ENCODE measurements around the gene PACS2. TPM values are rescaled to one million over a fixed set of nuclear protein-coding genes. Genes with fewer than 3 reads are reported as not detected.

PACS2 gene
- total and polyA plus RNA-seq, 2 of the 8 experiments (the other 6 are each of a cell fraction or from before 2014, with no cell fraction given) = 38.0 to 62.8 TPM

GRCh38 chr14:105315211-105315721 is 718 bp downstream of the PACS2 start:
- H3K36me3 ChIP-seq (ENCODE audit: control insufficient read depth in 2 of 4, insufficient read depth in 4 of 4, low read length in 3 of 4) = no peaks in the 10 kb centered on the region
- no peak overlapping the region for H2BK120ac ChIP-seq (replicated peaks; ENCODE audit: low read depth, low read length)
- no peak overlapping the region for H2BK5ac ChIP-seq (ENCODE audit: low read depth, low read length)
- H4K5ac ChIP-seq (ENCODE audit: insufficient read length, low read depth, low read length) = no peak overlapping the region
- H2BK12ac ChIP-seq (ENCODE audit: low read depth, low read length) = no peak overlapping the region
- peak overlapping the region; percentile 82 to 94 for H3K4me2 ChIP-seq (ENCODE audit: insufficient read depth in 1 of 2, low read depth in 2 of 2, low read length in 2 of 2)
- no peak overlapping the region for H3K14ac ChIP-seq (ENCODE audit: insufficient read length)
- 6% methylated on average over 26 of the region's 54 CpGs; no CpG with 5 or more reads in 1 of the 2 experiments for WGBS, 2 experiments (ENCODE audit: extremely low coverage in 1 of 2, insufficient coverage in 1 of 2, insufficient read length in 1 of 2, insufficient replicate concordance in 2 of 2, low coverage in 1 of 2, low lambda C conversion rate in 2 of 2, missing lambda C conversion rate in 1 of 2)
- no peak overlapping the region for H3K56ac ChIP-seq (replicated peaks; ENCODE audit: insufficient read length, low read depth, low read length)
- peaks cover 7 to 25% of the 10 kb centered on the region in 2 experiments for H4K20me1 ChIP-seq (replicated peaks in 1 of 2; ENCODE audit: control insufficient read depth in 1 of 2, insufficient read depth in 2 of 2, low read length in 2 of 2)
- peaks cover 0 to 16% (median 9%) of the 10 kb centered on the region in 4 experiments; a peak in 6 of 7 replicates for H3K4me1 ChIP-seq (replicated peaks in 1 of 4; ENCODE audit: control insufficient read depth in 3 of 4, insufficient read depth in 4 of 4, low read length in 3 of 4)
- no peak overlapping the region for H3K27ac ChIP-seq (ENCODE audit: low read depth, low read length)
- peaks cover 7 to 40% of the 10 kb centered on the region in 2 experiments; a peak in 3 of 4 replicates for H3K79me2 ChIP-seq (ENCODE audit: control insufficient read depth in 1 of 2, insufficient read depth in 2 of 2, low read length in 2 of 2)
- peak in 1 of 2 experiments; percentile 73 for DNase-seq (ENCODE audit: low read depth in 1 of 2, low spot score in 2 of 2)
- no peak overlapping the region for H3K18ac ChIP-seq (ENCODE audit: extremely low read depth, low read length)
- TF ChIP-seq KDM4A (IDR thresholded peaks at IDR 0.05; ENCODE audit: low read depth, low read length, severe bottlenecking) (peak; percentile 30), POLR2AphosphoS5 (IDR thresholded peaks at IDR 0.05; ENCODE audit: low read depth, low read length) (no peak)
- H2AK5ac ChIP-seq (ENCODE audit: low read depth, low read length) = no peak overlapping the region
- peak overlapping the region; percentile 60 to 78 (median 74) for H3K4me3 ChIP-seq (ENCODE audit: extremely low read depth in 1 of 4, insufficient read depth in 2 of 4, low read depth in 3 of 4, low read length in 4 of 4)
- no peak overlapping the region for H3K4ac ChIP-seq (replicated peaks; ENCODE audit: insufficient read length, low read depth, low read length)
- POLR2A ChIA-PET (ENCODE audit: partially characterized antibody) = interaction anchor here (1.1 to 1.5 kb wide), 3 partner anchors 10 to 14 kb away, joined by 3 to 4 read pairs (median 3); no protein-coding TSS in a partner anchor
- FAIRE-seq = no peak
- no peak overlapping the region for H2AFZ ChIP-seq (ENCODE audit: low read length)
- H3K9me3 ChIP-seq (ENCODE audit: insufficient read depth in 2 of 2, low read depth in 1 of 2, low read length in 1 of 2) = no peaks in the 10 kb centered on the region
- H2BK20ac ChIP-seq (ENCODE audit: low read length) = no peak overlapping the region
- H3K23me2 ChIP-seq (ENCODE audit: low read depth, low read length) = peaks cover 7% of the 10 kb centered on the region; the same call in 1 of the 2 replicates
- H3K9ac ChIP-seq (replicated peaks in 1 of 4; ENCODE audit: extremely low read depth in 1 of 4, low read depth in 3 of 4, low read length in 3 of 4) = peak overlapping the region in 2 of 4 experiments; percentile 8 to 34; a peak in 3 of 7 replicates
- peaks cover 0 to 4% (median 0%) of the 10 kb centered on the region in 4 experiments; a peak in 1 of 7 replicates for H3K27me3 ChIP-seq (replicated peaks in 1 of 4; ENCODE audit: control insufficient read depth in 3 of 4, extremely low read depth in 1 of 4, insufficient read depth in 3 of 4, low read length in 3 of 4)
- H3K79me1 ChIP-seq (ENCODE audit: low read depth, low read length) = peaks cover 17% of the 10 kb centered on the region
- H4K8ac ChIP-seq (ENCODE audit: extremely low read depth, insufficient read depth, low read length) = peak overlapping the region; percentile 53
- no peak overlapping the region for H3K23ac ChIP-seq (ENCODE audit: insufficient read length)
- H4K91ac ChIP-seq (replicated peaks; ENCODE audit: insufficient read length, low read length) = no peak overlapping the region
- CTCF ChIA-PET (ENCODE audit: partially characterized antibody) = interaction anchor here (0.8 to 1.6 kb wide), 4 partner anchors 8 to 135 kb away, joined by 3 to 5 read pairs (median 3); no protein-coding TSS in a partner anchor
- H2BK15ac ChIP-seq (ENCODE audit: low read length) = no peak overlapping the region

All from H1 (cell line).